Lower leg skin (tissue), 3 donors: ENCODE measurements around the gene CTBP1.

Experiments used
- CTCF ChIP-seq, 3 donors: fragments of 450-650 bp; IDR thresholded peaks; one replicate each; pipeline ENCODE4 v1.5.1; 2016; ENCODE audit warnings: antibody characterized with exemption in 3 of 3, mild to moderate bottlenecking in 3 of 3, moderate library complexity in 2 of 3
- POLR2A ChIP-seq, 2 donors: fragments of 450-650 bp; IDR thresholded peaks; one replicate each; pipeline ENCODE4 v1.6.1; 2016 to 2017; ENCODE audit warnings: antibody characterized with exemption in 2 of 2, mild to moderate bottlenecking in 1 of 2, moderate library complexity in 1 of 2

GRCh38 chr4:1187182-1187581 is 61.7 kb downstream of the CTBP1 start:
- no peak for TF ChIP-seq CTCF (IDR thresholded peaks at IDR 0.05)
- no peak for TF ChIP-seq POLR2A (IDR thresholded peaks at IDR 0.05)
